ENCODE results near the gene ZNF576. TPM values are rescaled to one million over a fixed set of nuclear protein-coding genes. Genes with fewer than 3 reads are reported as not detected.

Gene ZNF576
- total and polyA plus RNA-seq, 2 of the 13 experiments (the other 11 are each of a cell fraction or from before 2014, with no cell fraction given) = 7.2 to 9.6 TPM

DNA sequence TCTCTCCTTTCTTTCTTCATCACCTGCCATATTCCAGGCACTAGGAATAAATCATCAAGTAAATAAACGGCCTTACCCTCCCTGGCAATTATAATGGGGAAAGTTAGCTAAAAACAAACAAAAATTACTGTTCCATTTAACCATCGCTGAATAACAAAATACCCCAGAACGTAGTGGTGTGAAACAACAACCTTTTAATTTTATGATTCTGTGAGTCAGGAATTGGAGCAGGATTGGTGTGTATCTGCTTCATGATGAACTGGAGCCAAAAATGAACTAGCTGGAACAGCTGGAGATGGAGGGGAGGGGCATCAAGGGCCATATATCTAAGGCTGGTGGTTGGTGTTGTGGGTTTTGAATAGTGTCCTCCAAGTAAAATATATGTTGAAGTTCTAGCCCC, 46.9 kb downstream of the ZNF576 start:
- no peak for FAIRE-seq
- no peaks in the 10 kb centered on the region for H3K79me2 ChIP-seq (ENCODE audit: insufficient read depth, low read length)
- H3K27me3 ChIP-seq (ENCODE audit: control insufficient read depth in 1 of 2, insufficient read depth in 2 of 2, low read length in 2 of 2) = no peaks in the 10 kb centered on the region
- H3K27ac ChIP-seq (ENCODE audit: extremely low read length, insufficient read depth, low read length) = no peak overlapping the region
- H3K4me2 ChIP-seq (ENCODE audit: low read depth, low read length) = no peak overlapping the region
- ATAC-seq = no peak
- H3K9ac ChIP-seq (ENCODE audit: insufficient read depth, low read depth, low read length) = no peak overlapping the region
- no peaks in the 10 kb centered on the region for H4K20me1 ChIP-seq (ENCODE audit: insufficient read depth, low read length)
- ChIA-PET CTCF (ENCODE audit: low intra/inter-chr PET ratio, low total read pairs) (no interaction called here), POLR2A (no interaction called here)
- no TSS peak for BruUV-seq (replicated peaks)
- intact Hi-C loops (cut with micrococcal nuclease; ENCODE audit: unreplicated experiment) = no loop called here
- 63% methylated on average over 3 of the region's 3 CpGs for WGBS (ENCODE audit: low lambda C conversion rate)
- H3K4me3 ChIP-seq (replicated peaks in 1 of 3; ENCODE audit: insufficient read depth in 1 of 3, low read depth in 2 of 3, low read length in 3 of 3) = no peak overlapping the region
- DNase-seq (ENCODE audit: low spot score) = no peak
- in situ Hi-C loops (cut with HindIII; ENCODE audit: extremely low pct_ligation_motif_present, low pct_unique_long_range_greater_than_20kb) = no loop called here
- no peaks in the 10 kb centered on the region for H3K9me3 ChIP-seq (ENCODE audit: low read length)
- peaks cover 20% of the 10 kb centered on the region for H3K4me1 ChIP-seq (ENCODE audit: insufficient read depth, low read length)
- no peak overlapping the region for H2AFZ ChIP-seq (ENCODE audit: low read length)
- no peaks in the 10 kb centered on the region for H3K36me3 ChIP-seq (replicated peaks in 1 of 2; ENCODE audit: control insufficient read depth in 1 of 2, insufficient read depth in 2 of 2, low read length in 2 of 2)
- TF ChIP-seq, protein P1, sequence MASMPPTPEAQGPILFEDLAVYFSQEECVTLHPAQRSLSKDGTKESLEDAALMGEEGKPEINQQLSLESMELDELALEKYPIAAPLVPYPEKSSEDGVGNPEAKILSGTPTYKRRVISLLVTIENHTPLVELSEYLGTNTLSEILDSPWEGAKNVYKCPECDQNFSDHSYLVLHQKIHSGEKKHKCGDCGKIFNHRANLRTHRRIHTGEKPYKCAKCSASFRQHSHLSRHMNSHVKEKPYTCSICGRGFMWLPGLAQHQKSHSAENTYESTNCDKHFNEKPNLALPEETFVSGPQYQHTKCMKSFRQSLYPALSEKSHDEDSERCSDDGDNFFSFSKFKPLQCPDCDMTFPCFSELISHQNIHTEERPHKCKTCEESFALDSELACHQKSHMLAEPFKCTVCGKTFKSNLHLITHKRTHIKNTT (CRISPR knock-in tag; IDR thresholded peaks at IDR 0.05) = no peak
- TF ChIP-seq ZKSCAN8 (CRISPR knock-in tag; IDR thresholded peaks at IDR 0.05; ENCODE audit: borderline replicate concordance) (no peak), HOXA3 (CRISPR knock-in tag; IDR thresholded peaks at IDR 0.05) (no peak), EP300 (IDR thresholded peaks at IDR 0.05; ENCODE audit: low read depth in 2 of 2, low read length in 2 of 2) (no peak), EP300 (CRISPR knock-in tag; IDR thresholded peaks at IDR 0.05; ENCODE audit: borderline replicate concordance) (no peak), ZNF839 (CRISPR knock-in tag; IDR thresholded peaks at IDR 0.05; ENCODE audit: borderline replicate concordance) (no peak), ZNF205 (CRISPR knock-in tag; IDR thresholded peaks at IDR 0.05) (no peak), ZNF12 (CRISPR knock-in tag; IDR thresholded peaks at IDR 0.05) (no peak), ZNF20 (CRISPR knock-in tag; IDR thresholded peaks at IDR 0.05) (no peak), ZNF263 (CRISPR knock-in tag; IDR thresholded peaks at IDR 0.05) (no peak), ZFP36L2 (CRISPR knock-in tag; IDR thresholded peaks at IDR 0.05) (no peak), BRD4 (CRISPR knock-in tag; IDR thresholded peaks at IDR 0.05) (no peak), EED (CRISPR knock-in tag; IDR thresholded peaks at IDR 0.05) (no peak), ZEB1 (IDR thresholded peaks at IDR 0.05; ENCODE audit: insufficient replicate concordance, low read depth) (no peak), HHEX (CRISPR knock-in tag; IDR thresholded peaks at IDR 0.05) (no peak), ZNF878 (CRISPR knock-in tag; IDR thresholded peaks at IDR 0.05) (no peak)
- TF ChIP-seq, protein P2, sequence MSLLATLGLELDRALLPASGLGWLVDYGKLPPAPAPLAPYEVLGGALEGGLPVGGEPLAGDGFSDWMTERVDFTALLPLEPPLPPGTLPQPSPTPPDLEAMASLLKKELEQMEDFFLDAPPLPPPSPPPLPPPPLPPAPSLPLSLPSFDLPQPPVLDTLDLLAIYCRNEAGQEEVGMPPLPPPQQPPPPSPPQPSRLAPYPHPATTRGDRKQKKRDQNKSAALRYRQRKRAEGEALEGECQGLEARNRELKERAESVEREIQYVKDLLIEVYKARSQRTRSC (CRISPR knock-in tag; IDR thresholded peaks at IDR 0.05; ENCODE audit: low read depth) = no peak
- TF ChIP-seq, protein P3, sequence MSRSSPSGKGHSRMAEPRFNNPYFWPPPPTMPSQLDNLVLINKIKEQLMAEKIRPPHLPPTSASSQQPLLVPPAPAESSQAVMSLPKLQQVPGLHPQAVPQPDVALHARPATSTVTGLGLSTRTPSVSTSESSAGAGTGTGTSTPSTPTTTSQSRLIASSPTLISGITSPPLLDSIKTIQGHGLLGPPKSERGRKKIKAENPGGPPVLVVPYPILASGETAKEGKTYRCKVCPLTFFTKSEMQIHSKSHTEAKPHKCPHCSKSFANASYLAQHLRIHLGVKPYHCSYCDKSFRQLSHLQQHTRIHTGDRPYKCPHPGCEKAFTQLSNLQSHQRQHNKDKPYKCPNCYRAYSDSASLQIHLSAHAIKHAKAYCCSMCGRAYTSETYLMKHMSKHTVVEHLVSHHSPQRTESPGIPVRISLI (CRISPR knock-in tag; IDR thresholded peaks at IDR 0.05; ENCODE audit: borderline replicate concordance) = no peak
- TF ChIP-seq, protein P4, sequence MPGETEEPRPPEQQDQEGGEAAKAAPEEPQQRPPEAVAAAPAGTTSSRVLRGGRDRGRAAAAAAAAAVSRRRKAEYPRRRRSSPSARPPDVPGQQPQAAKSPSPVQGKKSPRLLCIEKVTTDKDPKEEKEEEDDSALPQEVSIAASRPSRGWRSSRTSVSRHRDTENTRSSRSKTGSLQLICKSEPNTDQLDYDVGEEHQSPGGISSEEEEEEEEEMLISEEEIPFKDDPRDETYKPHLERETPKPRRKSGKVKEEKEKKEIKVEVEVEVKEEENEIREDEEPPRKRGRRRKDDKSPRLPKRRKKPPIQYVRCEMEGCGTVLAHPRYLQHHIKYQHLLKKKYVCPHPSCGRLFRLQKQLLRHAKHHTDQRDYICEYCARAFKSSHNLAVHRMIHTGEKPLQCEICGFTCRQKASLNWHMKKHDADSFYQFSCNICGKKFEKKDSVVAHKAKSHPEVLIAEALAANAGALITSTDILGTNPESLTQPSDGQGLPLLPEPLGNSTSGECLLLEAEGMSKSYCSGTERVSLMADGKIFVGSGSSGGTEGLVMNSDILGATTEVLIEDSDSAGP (CRISPR knock-in tag; IDR thresholded peaks at IDR 0.05; ENCODE audit: borderline replicate concordance) = no peak
- TF ChIP-seq, protein P5, sequence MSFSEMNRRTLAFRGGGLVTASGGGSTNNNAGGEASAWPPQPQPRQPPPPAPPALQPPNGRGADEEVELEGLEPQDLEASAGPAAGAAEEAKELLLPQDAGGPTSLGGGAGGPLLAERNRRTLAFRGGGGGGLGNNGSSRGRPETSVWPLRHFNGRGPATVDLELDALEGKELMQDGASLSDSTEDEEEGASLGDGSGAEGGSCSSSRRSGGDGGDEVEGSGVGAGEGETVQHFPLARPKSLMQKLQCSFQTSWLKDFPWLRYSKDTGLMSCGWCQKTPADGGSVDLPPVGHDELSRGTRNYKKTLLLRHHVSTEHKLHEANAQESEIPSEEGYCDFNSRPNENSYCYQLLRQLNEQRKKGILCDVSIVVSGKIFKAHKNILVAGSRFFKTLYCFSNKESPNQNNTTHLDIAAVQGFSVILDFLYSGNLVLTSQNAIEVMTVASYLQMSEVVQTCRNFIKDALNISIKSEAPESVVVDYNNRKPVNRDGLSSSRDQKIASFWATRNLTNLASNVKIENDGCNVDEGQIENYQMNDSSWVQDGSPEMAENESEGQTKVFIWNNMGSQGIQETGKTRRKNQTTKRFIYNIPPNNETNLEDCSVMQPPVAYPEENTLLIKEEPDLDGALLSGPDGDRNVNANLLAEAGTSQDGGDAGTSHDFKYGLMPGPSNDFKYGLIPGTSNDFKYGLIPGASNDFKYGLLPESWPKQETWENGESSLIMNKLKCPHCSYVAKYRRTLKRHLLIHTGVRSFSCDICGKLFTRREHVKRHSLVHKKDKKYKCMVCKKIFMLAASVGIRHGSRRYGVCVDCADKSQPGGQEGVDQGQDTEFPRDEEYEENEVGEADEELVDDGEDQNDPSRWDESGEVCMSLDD (CRISPR knock-in tag; IDR thresholded peaks at IDR 0.05; ENCODE audit: borderline replicate concordance) = no peak
